Neural progenitor cell (in vitro differentiated cells): ENCODE data around the gene CTNNA3. TPM values are rescaled to one million over a fixed set of nuclear protein-coding genes. Genes with fewer than 3 reads are reported as not detected.

Experiments used
- DNase-seq: peaks from one replicate; pipeline ENCODE4 v3.0.0-alpha.2; 2016; ENCODE audit warnings: low spot score
- H2AFZ ChIP-seq: fragments of 200-600 bp; sonication (generic); replicated peaks from 2 replicates; pipeline ENCODE4 v1.6.1; 2016; ENCODE audit warnings: antibody characterized with exemption
- H3F3A ChIP-seq: fragments of 200-600 bp; sonication (generic); 2 replicates; pipeline ENCODE4 v1.6.1; 2016; ENCODE audit warnings: antibody characterized with exemption, low read depth
- H3K27ac ChIP-seq: fragments of 200-600 bp; sonication (generic); 2 replicates; pipeline ENCODE4 v1.5.1; 2016; ENCODE audit warnings: mild to moderate bottlenecking
- H3K27me3 ChIP-seq: fragments of 200-600 bp; sonication (generic); 2 replicates; pipeline ENCODE4 v1.6.1; 2016; ENCODE audit warnings: mild to moderate bottlenecking, moderate library complexity
- H3K36me3 ChIP-seq: fragments of 200-600 bp; sonication (generic); 2 replicates; pipeline ENCODE4 v1.5.1; 2016
- H3K4me1 ChIP-seq: fragments of 200-600 bp; sonication (generic); 2 replicates; pipeline ENCODE4 v1.6.1; 2016; ENCODE audit warnings: mixed run types
- H3K4me2 ChIP-seq: fragments of 200-600 bp; sonication (generic); 2 replicates; pipeline ENCODE4 v1.6.1; 2016
- H3K4me3 ChIP-seq: fragments of 200-600 bp; sonication (generic); 2 replicates; pipeline ENCODE4 v1.5.1; 2016
- H3K79me2 ChIP-seq: fragments of 200-600 bp; sonication (generic); 2 replicates; pipeline ENCODE4 v1.6.1; 2016; ENCODE audit warnings: low read depth
- H3K9ac ChIP-seq: fragments of 200-600 bp; sonication (generic); 2 replicates; pipeline ENCODE4 v1.6.1; 2016
- H3K9me3 ChIP-seq: fragments of 200-600 bp; sonication (generic); 2 replicates; pipeline ENCODE4 v1.5.1; 2016; ENCODE audit warnings: low read depth
- H4K20me1 ChIP-seq: fragments of 200-600 bp; sonication (generic); 2 replicates; pipeline ENCODE4 v1.6.1; 2016; ENCODE audit warnings: low read depth
- H3K27ac Mint-ChIP-seq: 3 replicates; pipeline ENCODE4 v1.8.0; 2021; ENCODE audit warnings: mixed read lengths
- H3K27me3 Mint-ChIP-seq: 2 replicates; pipeline ENCODE4 v1.8.0; 2022; ENCODE audit warnings: low read depth, mild to moderate bottlenecking, inconsistent platforms, moderate library complexity, mixed read lengths; ENCODE audit not compliant: insufficient read depth
- H3K36me3 Mint-ChIP-seq: 3 replicates; pipeline ENCODE4 v1.8.0; 2021; ENCODE audit warnings: mixed read lengths
- H3K4me1 Mint-ChIP-seq: 3 replicates; pipeline ENCODE4 v1.8.0; 2021; ENCODE audit warnings: mixed read lengths
- H3K4me3 Mint-ChIP-seq: 3 replicates; pipeline ENCODE4 v1.8.0; 2021; ENCODE audit warnings: mild to moderate bottlenecking, moderate library complexity, mixed read lengths
- H3K9me3 Mint-ChIP-seq: 3 replicates; pipeline ENCODE4 v1.8.0; 2020; ENCODE audit warnings: mixed read lengths
- CTCF ChIP-seq: fragments of 200-600 bp; sonication (generic); IDR thresholded peaks from 2 replicates; pipeline ENCODE4 v1.5.1; 2017; ENCODE audit warnings: antibody characterized with exemption, mild to moderate bottlenecking
- EZH2 ChIP-seq: fragments of 200-600 bp; sonication (generic); IDR thresholded peaks from 2 replicates; pipeline ENCODE4 v1.6.1; 2017; ENCODE audit warnings: antibody characterized with exemption, mild to moderate bottlenecking, moderate library complexity
- EZH2phosphoT487 ChIP-seq: fragments of 200-600 bp; sonication (generic); IDR thresholded peaks from 2 replicates; pipeline ENCODE4 v1.6.1; 2017; ENCODE audit warnings: antibody characterized with exemption
- total RNA-seq: library from RNA; depleted of rRNA; stranded (reverse); fragments of >200 nt; gene quantifications from 2 replicates; pipeline ENCODE4 v1.2.3, GENCODE V29; 2015; ENCODE audit warnings: low replicate concordance

Gene CTNNA3
- total RNA-seq, 1 donor from 2014 or later: 12.9 TPM

DNA sequence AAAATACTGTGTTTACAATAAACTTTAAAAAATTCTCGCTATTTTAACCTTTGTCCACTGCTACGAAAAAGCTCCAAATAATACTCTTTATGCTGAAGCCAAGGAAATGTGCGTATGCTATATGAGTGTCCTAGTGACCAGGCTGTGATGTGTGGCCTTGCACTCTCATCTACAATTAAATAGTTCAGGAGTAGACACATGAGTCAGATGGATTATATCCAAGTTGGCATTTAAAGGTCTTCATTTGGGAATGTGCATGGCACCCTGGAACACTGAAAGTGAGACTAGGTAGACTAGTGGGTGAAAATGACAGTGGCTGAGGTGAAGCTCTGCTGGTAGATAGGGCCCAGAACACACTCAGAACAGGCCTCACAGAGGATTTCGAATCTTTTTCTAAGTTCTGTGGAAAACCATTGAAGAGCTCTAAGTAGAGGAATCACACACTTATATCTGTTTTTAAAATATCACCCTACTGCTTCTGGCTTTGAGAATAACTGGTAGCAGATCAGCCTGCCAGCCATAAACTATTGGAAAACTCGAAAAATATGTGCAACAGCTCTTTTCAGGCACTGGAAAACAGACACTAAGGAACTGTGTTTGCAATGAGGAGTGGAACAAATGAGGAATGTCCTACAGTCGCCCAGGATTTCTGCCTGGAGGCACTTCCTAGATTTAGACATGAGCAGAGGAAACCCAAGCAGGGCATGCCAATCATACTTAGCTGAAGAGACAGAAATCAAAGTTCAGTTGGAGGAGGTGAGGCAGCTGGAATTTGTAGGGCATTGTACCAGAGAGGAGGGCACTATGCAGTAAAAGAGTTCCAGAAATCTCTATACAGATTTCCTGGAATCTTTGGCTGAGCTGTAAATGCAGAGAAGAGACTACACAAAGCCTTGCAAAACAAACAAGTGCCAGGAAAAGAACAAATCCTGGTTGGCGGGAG lies 1374.0 kb downstream of the CTNNA3 start:
- H3K9me3 Mint-ChIP-seq: no peaks in the 10 kb centered on the region
- Histone ChIP-seq H3F3A (no peaks in the 10 kb centered on the region), H4K20me1 (no peaks in the 10 kb centered on the region), H3K4me1 (no peaks in the 10 kb centered on the region), H3K27ac (no peak overlapping the region), H3K27me3 (no peaks in the 10 kb centered on the region), H3K9me3 (no peaks in the 10 kb centered on the region), H3K9ac (no peak overlapping the region), H3K36me3 (no peaks in the 10 kb centered on the region), H3K4me3 (no peak overlapping the region), H3K4me2 (no peak overlapping the region), H2AFZ (peak overlapping the region; percentile 19), H3K79me2 (no peaks in the 10 kb centered on the region)
- peak; percentile 35 for DNase-seq
- H3K4me3 Mint-ChIP-seq: no peak overlapping the region
- peaks cover 15% of the 10 kb centered on the region for H3K4me1 Mint-ChIP-seq
- peaks cover 5% of the 10 kb centered on the region for H3K27me3 Mint-ChIP-seq
- no peak for TF ChIP-seq CTCF
- peak overlapping the region; percentile 2 for H3K27ac Mint-ChIP-seq
- no peaks in the 10 kb centered on the region for H3K36me3 Mint-ChIP-seq

GRCh38 chr10:66318761-66319160 lies 1377.2 kb downstream of the CTNNA3 start:
- Histone ChIP-seq H2AFZ (no peak overlapping the region), H3K36me3 (no peaks in the 10 kb centered on the region), H3K9ac (no peak overlapping the region), H3K4me1 (no peaks in the 10 kb centered on the region), H3K79me2 (no peaks in the 10 kb centered on the region), H3K27me3 (no peaks in the 10 kb centered on the region), H3K9me3 (no peaks in the 10 kb centered on the region), H3K4me3 (no peak overlapping the region), H3F3A (no peaks in the 10 kb centered on the region), H4K20me1 (no peaks in the 10 kb centered on the region), H3K4me2 (no peak overlapping the region), H3K27ac (no peak overlapping the region)
- Mint-ChIP-seq H3K9me3 (no peaks in the 10 kb centered on the region), H3K27me3 (peaks cover 3% of the 10 kb centered on the region), H3K36me3 (no peaks in the 10 kb centered on the region), H3K27ac (no peak overlapping the region), H3K4me1 (peaks cover 15% of the 10 kb centered on the region), H3K4me3 (no peak overlapping the region)
- no peak for DNase-seq
- no peak for TF ChIP-seq EZH2phosphoT487
- no peak for TF ChIP-seq EZH2
- no peak for TF ChIP-seq CTCF

DNA sequence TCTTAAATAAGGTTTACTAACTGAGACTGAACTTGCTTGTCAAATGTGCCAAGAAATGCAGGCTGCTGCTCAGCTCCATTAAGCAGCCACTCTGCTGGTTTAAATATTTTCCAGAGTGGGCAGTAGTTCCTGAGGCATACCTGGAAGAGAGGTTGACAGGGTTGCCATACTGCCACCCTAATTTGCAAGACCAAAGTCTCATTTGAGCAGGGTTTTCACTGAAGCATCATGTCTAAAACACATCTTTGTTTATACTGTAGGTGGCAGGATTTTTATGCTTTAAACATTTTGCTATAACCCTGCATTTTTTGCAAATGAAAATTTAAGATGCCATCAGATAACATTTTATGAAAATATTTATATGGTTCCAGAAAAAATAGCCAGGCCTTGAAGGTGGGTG lies 1388.2 kb downstream of the CTNNA3 start:
- Histone ChIP-seq H3K4me1 (no peaks in the 10 kb centered on the region), H3K4me3 (no peak overlapping the region), H3K27ac (no peak overlapping the region), H3K9me3 (no peaks in the 10 kb centered on the region), H3K9ac (no peak overlapping the region), H3K36me3 (no peaks in the 10 kb centered on the region), H2AFZ (no peak overlapping the region), H3K27me3 (no peaks in the 10 kb centered on the region), H3K4me2 (no peak overlapping the region), H3F3A (no peaks in the 10 kb centered on the region), H3K79me2 (no peaks in the 10 kb centered on the region), H4K20me1 (no peaks in the 10 kb centered on the region)
- Mint-ChIP-seq H3K36me3 (no peaks in the 10 kb centered on the region), H3K4me3 (no peak overlapping the region), H3K27ac (no peak overlapping the region), H3K9me3 (no peaks in the 10 kb centered on the region), H3K4me1 (no peaks in the 10 kb centered on the region), H3K27me3 (no peaks in the 10 kb centered on the region)
- TF ChIP-seq CTCF (peak; percentile 18), EZH2phosphoT487 (no peak), EZH2 (no peak)
- no peak for DNase-seq
